Stomach smooth muscle (tissue), 2 donors: ENCODE data around the gene PRPH2.

Source experiments
- H3K27ac ChIP-seq: one replicate; pipeline ENCODE4 v1.7.0; 2013; ENCODE audit warnings: mild to moderate bottlenecking, low read length, inconsistent platforms
- H3K27me3 ChIP-seq, 2 donors: one replicate each; pipeline ENCODE4 v1.7.0; 2013; ENCODE audit warnings: low read length in 2 of 2; ENCODE audit not compliant: insufficient read depth in 2 of 2, control insufficient read depth in 1 of 2
- H3K36me3 ChIP-seq, 2 donors: one replicate each; pipeline ENCODE4 v1.7.0; 2013; ENCODE audit warnings: low read length in 2 of 2; ENCODE audit not compliant: control insufficient read depth in 2 of 2, insufficient read depth in 2 of 2
- H3K4me1 ChIP-seq: one replicate; pipeline ENCODE4 v1.7.0; 2013; ENCODE audit warnings: low read length; ENCODE audit not compliant: control insufficient read depth, insufficient read depth
- H3K4me3 ChIP-seq, 2 donors: one replicate each; pipeline ENCODE4 v1.7.0; 2013; ENCODE audit warnings: low read length in 2 of 2
- H3K9ac ChIP-seq, 2 donors: one replicate each; pipeline ENCODE4 v1.7.0; 2013; ENCODE audit warnings: low read length in 2 of 2, mild to moderate bottlenecking in 1 of 2
- H3K9me3 ChIP-seq, 2 donors: one replicate each; pipeline ENCODE4 v1.7.0; 2013; ENCODE audit warnings: low read length in 2 of 2; ENCODE audit not compliant: control insufficient read depth in 2 of 2
- donor health status: healthy.
- donor health status: Pancreatic carcinoma.

The PRPH2 gene

DNA sequence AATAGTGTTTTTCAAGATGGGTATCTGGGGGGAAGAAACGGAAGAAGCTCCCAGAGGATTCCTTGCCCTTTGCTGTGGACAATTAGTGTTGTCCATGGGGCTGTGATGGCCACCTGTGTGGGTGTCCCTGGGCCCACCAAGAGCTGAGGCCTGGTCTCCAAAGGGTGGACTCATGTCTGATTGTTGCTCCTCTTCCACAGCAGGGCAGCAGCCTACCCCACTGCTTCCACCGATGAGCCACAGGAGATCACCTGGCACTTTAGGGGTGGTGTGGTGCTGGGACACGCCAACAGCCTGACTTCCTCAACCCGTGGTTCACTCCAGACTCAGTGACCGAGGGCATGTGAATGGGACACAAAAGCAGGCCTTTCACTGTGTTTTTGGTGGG, 25.1 kb downstream of the PRPH2 start:
- Histone ChIP-seq H3K4me1 (peaks cover 3% of the 10 kb centered on the region), H3K9ac (no peak overlapping the region), H3K27ac (peak overlapping the region; percentile 18), H3K36me3 (peaks cover 8 to 12% of the 10 kb centered on the region in 2 donors), H3K4me3 (no peak overlapping the region), H3K27me3 (no peaks in the 10 kb centered on the region), H3K9me3 (no peaks in the 10 kb centered on the region)

- Histone ChIP-seq H3K27me3 (no peaks in the 10 kb centered on the region), H3K9ac (no peak overlapping the region), H3K4me3 (no peak overlapping the region), H3K27ac (peak overlapping the region; percentile 18), H3K36me3 (peaks cover 9 to 14% of the 10 kb centered on the region in 2 donors), H3K9me3 (no peaks in the 10 kb centered on the region), H3K4me1 (peaks cover 5% of the 10 kb centered on the region)
Measured at GRCh38 chr6:42696526-42697267, 25.7 kb downstream of the PRPH2 start.

DNA sequence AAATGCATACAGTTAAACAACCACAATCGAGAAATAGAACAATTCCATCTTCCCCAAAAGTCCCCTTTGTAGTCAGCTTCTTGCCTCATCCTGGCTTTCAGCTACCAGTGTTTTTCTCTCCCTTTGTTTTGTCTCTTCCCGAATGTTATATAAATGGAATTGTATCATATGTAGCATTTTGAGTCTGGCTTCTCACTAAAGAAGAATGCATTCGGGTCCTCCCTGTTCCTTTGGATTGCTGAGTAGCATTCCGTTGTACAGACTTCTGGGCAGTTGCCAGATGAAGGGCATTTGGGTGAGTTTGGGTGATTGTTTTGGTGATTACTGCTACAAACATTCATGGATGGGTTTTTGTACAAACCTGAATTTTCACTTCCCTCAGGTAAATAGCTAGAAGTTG, 27.8 kb downstream of the PRPH2 start:
- Histone ChIP-seq H3K27me3 (no peaks in the 10 kb centered on the region), H3K4me3 (no peak overlapping the region), H3K27ac (no peak overlapping the region), H3K4me1 (peaks cover 5% of the 10 kb centered on the region), H3K36me3 (peaks cover 21 to 32% of the 10 kb centered on the region in 2 donors), H3K9ac (no peak overlapping the region), H3K9me3 (no peaks in the 10 kb centered on the region)

DNA sequence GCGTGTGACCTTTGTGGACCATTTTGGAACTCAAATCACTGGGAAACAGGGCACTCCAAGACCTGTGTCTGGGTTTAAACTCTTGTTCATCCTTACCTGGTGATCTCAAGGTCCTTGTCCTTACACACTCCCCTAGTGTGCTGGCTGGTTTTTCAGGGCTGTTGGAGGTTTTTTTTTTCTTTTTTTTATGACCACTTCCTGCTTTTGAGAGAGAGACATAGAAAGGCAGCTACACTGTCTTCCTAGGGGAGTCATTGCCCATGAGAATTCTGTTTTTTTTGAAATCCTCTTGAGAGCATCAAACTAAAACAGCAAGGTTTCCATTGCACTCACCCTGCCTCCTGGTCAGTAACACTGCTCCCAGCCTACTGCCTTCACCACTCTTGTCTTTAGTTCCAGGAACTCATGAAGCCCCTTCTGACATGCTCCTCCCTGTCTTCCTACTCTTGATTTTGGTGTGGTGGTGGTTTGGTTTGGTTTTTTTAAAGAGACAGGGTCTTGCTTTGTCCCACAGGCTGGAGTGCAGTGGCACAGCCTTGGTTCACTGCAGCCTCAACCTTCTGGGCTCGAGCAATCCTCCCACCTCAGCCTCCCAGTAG, 28.6 kb downstream of the PRPH2 start:
- Histone ChIP-seq H3K4me3 (no peak overlapping the region), H3K9me3 (no peaks in the 10 kb centered on the region), H3K36me3 (peaks cover 28 to 39% of the 10 kb centered on the region in 2 donors), H3K4me1 (peaks cover 5% of the 10 kb centered on the region), H3K9ac (no peak overlapping the region), H3K27me3 (no peaks in the 10 kb centered on the region), H3K27ac (peak overlapping the region; percentile 24)

GRCh38 chr6:42692137-42692911, 30.1 kb downstream of the PRPH2 start:
- Histone ChIP-seq H3K9ac (no peak overlapping the region), H3K4me1 (peaks cover 5% of the 10 kb centered on the region), H3K9me3 (no peaks in the 10 kb centered on the region), H3K36me3 (peaks cover 40 to 46% of the 10 kb centered on the region in 2 donors), H3K27ac (peak overlapping the region; percentile 33), H3K4me3 (no peak overlapping the region), H3K27me3 (no peaks in the 10 kb centered on the region)

GRCh38 chr6:42690872-42691271, 31.5 kb downstream of the PRPH2 start:
- H3K4me1 ChIP-seq, result peaks cover 5% of the 10 kb centered on the region
- H3K27me3 ChIP-seq, result no peaks in the 10 kb centered on the region
- no peak overlapping the region for H3K4me3 ChIP-seq
- H3K36me3 ChIP-seq, result peaks cover 38 to 46% of the 10 kb centered on the region in 2 donors
- no peak overlapping the region for H3K27ac ChIP-seq
- no peaks in the 10 kb centered on the region for H3K9me3 ChIP-seq
- no peak overlapping the region for H3K9ac ChIP-seq

- H3K4me1 ChIP-seq, result peaks cover 5% of the 10 kb centered on the region
- H3K4me3 ChIP-seq, result no peak overlapping the region
- no peaks in the 10 kb centered on the region for H3K9me3 ChIP-seq
- peak overlapping the region in 1 of 2 donors; percentile 29 for H3K9ac ChIP-seq
- H3K27me3 ChIP-seq, result no peaks in the 10 kb centered on the region
- no peak overlapping the region for H3K27ac ChIP-seq
- H3K36me3 ChIP-seq, result peaks cover 41 to 52% of the 10 kb centered on the region in 2 donors
Measured at GRCh38 chr6:42690151-42690702, 32.2 kb downstream of the PRPH2 start.

- Histone ChIP-seq H3K9ac (no peak overlapping the region), H3K4me3 (no peak overlapping the region), H3K9me3 (no peaks in the 10 kb centered on the region), H3K27me3 (no peaks in the 10 kb centered on the region), H3K27ac (no peak overlapping the region), H3K36me3 (peaks cover 48 to 57% of the 10 kb centered on the region in 2 donors), H3K4me1 (peaks cover 5% of the 10 kb centered on the region)
Measured at GRCh38 chr6:42689371-42689770, 33.0 kb downstream of the PRPH2 start.

DNA sequence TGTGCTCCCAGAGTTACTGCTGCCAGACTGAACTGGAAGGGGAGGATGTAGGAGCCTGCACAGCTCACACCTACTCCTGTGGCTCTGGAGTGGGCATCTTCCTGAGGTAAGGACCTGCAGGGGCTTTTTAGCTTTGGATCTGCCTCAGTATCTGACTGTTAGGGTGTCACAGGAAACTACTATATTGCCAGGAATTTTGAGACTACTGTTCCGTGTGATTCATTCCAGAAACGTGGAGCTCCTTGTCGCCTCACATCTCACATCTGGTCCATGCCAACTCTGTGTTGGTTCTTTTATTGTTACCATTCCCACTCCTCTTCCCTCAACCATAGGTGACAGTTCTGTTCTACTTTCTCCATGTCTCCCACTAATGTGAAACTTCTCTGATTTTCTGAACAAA, 34.1 kb downstream of the PRPH2 start:
- no peaks in the 10 kb centered on the region for H3K9me3 ChIP-seq
- no peak overlapping the region for H3K4me3 ChIP-seq
- H3K27me3 ChIP-seq, result no peaks in the 10 kb centered on the region
- H3K4me1 ChIP-seq, result peaks cover 3% of the 10 kb centered on the region
- H3K36me3 ChIP-seq, result peaks cover 54 to 55% of the 10 kb centered on the region in 2 donors
- no peak overlapping the region for H3K27ac ChIP-seq
- no peak overlapping the region for H3K9ac ChIP-seq

DNA sequence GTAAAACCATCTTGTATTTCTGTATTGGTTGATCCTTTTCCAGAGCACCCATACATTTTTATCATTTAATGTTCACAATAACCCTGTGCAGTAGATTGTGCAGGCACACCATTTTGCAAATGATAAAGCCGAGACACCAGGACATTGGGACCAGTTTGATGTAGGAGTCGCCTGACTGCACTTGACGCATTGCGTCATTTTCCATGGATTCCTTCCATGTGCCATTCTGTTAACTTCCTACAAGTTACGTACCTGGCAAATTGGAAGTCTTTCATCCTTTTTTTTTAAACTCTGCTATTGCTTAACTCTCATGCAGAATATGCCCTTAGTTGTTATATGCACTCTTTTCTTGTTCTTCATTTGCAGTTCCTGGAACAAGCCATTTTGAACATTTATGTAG, 43.0 kb downstream of the PRPH2 start:
- peaks cover 59 to 65% of the 10 kb centered on the region in 2 donors for H3K36me3 ChIP-seq
- H3K27me3 ChIP-seq, result no peaks in the 10 kb centered on the region
- no peaks in the 10 kb centered on the region for H3K9me3 ChIP-seq
- H3K4me1 ChIP-seq, result no peaks in the 10 kb centered on the region
- H3K4me3 ChIP-seq, result no peak overlapping the region
- H3K27ac ChIP-seq, result no peak overlapping the region
- H3K9ac ChIP-seq, result no peak overlapping the region
